HEK293 (cell line): ENCODE measurements around the gene GNGT1.

Experiments used
- ZNF510 ChIP-seq: fragments of 450-650 bp; formaldehyde crosslinking; IDR thresholded peaks from 2 replicates; pipeline ENCODE4 v1.5.1; 2018; ENCODE audit warnings: mild to moderate bottlenecking, missing genetic modification characterization, missing biosample characterization; ENCODE audit not compliant: insufficient replicate concordance
- TF ChIP-seq, protein P1 (sequence below): fragments of 450-650 bp; IDR thresholded peaks from 2 replicates; pipeline ENCODE4 v1.5.1; 2018; ENCODE audit warnings: missing biosample characterization, mild to moderate bottlenecking, missing genetic modification characterization

DNA sequence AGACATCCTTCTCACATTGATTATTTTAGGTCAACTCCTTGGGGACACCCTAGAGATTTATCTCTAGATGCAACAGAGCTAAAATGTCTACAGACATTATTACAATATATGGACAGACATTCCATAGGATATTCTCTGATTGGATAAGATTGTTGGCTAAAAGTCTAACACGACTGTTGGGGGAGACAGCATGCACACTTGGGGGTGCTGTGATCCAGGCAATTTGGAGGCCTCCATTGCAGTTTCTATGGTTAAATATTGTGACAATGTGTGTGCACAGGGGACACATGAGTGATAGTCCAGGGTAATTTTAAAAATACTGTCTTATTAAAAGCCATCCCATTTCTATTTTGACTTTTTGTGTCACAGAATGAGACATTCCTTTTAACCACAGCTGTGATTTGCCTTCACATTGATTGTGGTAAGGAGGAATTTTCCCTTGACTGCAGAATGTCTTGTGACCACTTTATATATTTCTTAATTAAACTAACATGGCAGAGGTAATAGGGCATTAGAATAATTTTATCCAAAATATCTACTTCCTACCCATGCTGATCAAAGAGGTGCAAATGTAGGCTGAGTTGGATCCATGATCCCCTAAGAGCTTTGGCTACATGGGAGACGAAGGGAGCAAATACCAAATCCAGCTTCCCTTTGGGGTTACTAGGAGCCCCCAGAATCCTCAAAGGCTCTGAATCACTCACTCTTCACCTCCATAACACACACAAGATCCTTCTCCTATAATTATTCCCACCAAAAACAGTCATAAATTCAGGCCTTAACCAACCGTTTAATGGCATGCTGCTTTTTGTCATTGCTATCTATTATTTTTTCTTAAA lies 23.1 kb upstream of the GNGT1 start:
- TF ChIP-seq, protein P1, sequence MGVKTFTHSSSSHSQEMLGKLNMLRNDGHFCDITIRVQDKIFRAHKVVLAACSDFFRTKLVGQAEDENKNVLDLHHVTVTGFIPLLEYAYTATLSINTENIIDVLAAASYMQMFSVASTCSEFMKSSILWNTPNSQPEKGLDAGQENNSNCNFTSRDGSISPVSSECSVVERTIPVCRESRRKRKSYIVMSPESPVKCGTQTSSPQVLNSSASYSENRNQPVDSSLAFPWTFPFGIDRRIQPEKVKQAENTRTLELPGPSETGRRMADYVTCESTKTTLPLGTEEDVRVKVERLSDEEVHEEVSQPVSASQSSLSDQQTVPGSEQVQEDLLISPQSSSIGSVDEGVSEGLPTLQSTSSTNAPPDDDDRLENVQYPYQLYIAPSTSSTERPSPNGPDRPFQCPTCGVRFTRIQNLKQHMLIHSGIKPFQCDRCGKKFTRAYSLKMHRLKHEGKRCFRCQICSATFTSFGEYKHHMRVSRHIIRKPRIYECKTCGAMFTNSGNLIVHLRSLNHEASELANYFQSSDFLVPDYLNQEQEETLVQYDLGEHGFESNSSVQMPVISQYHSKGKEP (tag by site-specific recombination), result no peak
- TF ChIP-seq ZNF510 (tag by site-specific recombination), result no peak
